ENCODE data around the gene COL4A2.

The COL4A2 gene

GRCh38 chr13:110552767-110553166, 245.7 kb downstream of the COL4A2 start:
- Histone ChIP-seq H3K27ac (no peak overlapping the region), H3K4me3 (no peak overlapping the region)
- no peak for TF ChIP-seq CTCF (IDR thresholded peaks at IDR 0.05)
- no peak for DNase-seq (ENCODE audit: low spot score)

- DNase-seq (ENCODE audit: low spot score): no peak
- Histone ChIP-seq H3K4me3 (no peak overlapping the region), H3K27ac (no peak overlapping the region)
- TF ChIP-seq CTCF (IDR thresholded peaks at IDR 0.05): no peak
Observed at GRCh38 chr13:110553417-110553816, 246.3 kb downstream of the COL4A2 start.

GRCh38 chr13:110554227-110554836, 247.2 kb downstream of the COL4A2 start:
- Histone ChIP-seq H3K27ac (no peak overlapping the region), H3K4me3 (no peak overlapping the region)
- DNase-seq (ENCODE audit: low spot score): no peak
- no peak for TF ChIP-seq CTCF (IDR thresholded peaks at IDR 0.05)

- DNase-seq (ENCODE audit: low spot score): no peak
- no peak for TF ChIP-seq CTCF (IDR thresholded peaks at IDR 0.05)
- no peak overlapping the region for H3K4me3 ChIP-seq
- H3K27ac ChIP-seq: no peak overlapping the region
Observed at GRCh38 chr13:110554946-110555345, 247.9 kb downstream of the COL4A2 start.

GRCh38 chr13:110555601-110556223, 248.6 kb downstream of the COL4A2 start:
- no peak for DNase-seq (ENCODE audit: low spot score)
- Histone ChIP-seq H3K27ac (no peak overlapping the region), H3K4me3 (no peak overlapping the region)
- no peak for TF ChIP-seq CTCF (IDR thresholded peaks at IDR 0.05)

GRCh38 chr13:110556224-110556606, 249.1 kb downstream of the COL4A2 start:
- no peak overlapping the region for H3K4me3 ChIP-seq
- DNase-seq (ENCODE audit: low spot score): no peak
- H3K27ac ChIP-seq: no peak overlapping the region
- TF ChIP-seq CTCF (IDR thresholded peaks at IDR 0.05): no peak

- Histone ChIP-seq H3K27ac (no peak overlapping the region), H3K4me3 (no peak overlapping the region)
- TF ChIP-seq CTCF (IDR thresholded peaks at IDR 0.05): no peak
- DNase-seq (ENCODE audit: low spot score): no peak
Observed at GRCh38 chr13:110557082-110557481, 250.0 kb downstream of the COL4A2 start.

All from coronary artery (tissue), 2 donors.